ENCODE results near the gene FBXO3.
A peak's percentile ranks its signal among the peaks of the same experiment; 100 is the strongest.
"Not testable (repeated sequence)": the region's sequence is repeated elsewhere in the genome, so short reads cannot be mapped to it uniquely, and the experiment has no call there.

Gene FBXO3, protein sequence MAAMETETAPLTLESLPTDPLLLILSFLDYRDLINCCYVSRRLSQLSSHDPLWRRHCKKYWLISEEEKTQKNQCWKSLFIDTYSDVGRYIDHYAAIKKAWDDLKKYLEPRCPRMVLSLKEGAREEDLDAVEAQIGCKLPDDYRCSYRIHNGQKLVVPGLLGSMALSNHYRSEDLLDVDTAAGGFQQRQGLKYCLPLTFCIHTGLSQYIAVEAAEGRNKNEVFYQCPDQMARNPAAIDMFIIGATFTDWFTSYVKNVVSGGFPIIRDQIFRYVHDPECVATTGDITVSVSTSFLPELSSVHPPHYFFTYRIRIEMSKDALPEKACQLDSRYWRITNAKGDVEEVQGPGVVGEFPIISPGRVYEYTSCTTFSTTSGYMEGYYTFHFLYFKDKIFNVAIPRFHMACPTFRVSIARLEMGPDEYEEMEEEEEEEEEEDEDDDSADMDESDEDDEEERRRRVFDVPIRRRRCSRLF

DNA sequence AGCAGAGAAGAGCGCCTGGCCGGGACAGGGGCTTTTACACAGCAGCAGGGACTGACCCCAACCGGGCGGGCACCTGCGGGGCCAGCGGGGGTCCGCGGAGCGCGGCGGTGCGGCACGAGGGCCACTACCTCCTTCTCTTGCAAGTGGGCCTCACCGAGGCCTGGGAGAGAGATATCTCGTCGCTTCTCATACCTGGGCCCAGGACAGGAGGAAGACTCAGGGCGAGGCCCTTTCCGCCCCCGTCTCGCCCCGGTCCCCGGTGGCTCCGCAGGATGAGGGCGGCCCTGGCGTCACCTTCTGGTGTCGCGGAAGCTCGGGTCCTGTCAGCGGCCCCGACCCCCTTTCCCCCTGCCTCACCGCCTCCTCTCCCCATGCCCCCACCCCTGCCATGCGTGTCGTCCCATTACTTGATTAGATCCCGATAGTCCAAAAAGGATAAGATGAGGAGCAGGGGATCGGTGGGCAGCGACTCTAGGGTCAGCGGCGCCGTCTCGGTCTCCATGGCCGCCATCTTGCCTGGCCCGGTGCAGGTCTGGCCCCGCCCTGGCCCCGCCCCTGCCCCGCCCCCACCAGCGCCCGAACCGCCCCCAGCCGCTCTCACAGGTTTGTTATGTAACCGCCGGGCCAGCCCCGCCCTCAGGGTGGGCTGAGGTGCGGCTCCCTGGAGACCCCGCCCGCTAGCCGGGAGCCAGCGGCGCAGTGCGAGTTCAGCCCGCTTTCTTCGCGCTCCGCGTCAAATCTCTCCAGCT, at the start of gene FBXO3:
FBXO3 (minus strand) TSS at position 534 of the 749 bp plus-strand sequence; CDS start at position 511, 23 bp downstream.
- peaks cover 9% of the 10 kb centered on the region for H3K36me3 ChIP-seq
- DNase-seq = peak; percentile 91
- H3K9me3 ChIP-seq (ENCODE audit: severe bottlenecking) = no peaks in the 10 kb centered on the region
- peak within 1 kb of the TSS; percentile 80 for H3K4me3 ChIP-seq (ENCODE audit: low read depth, low read length)
- peak within 1 kb of the TSS; percentile 63 for H3K27ac ChIP-seq
- TF ChIP-seq, protein P1, sequence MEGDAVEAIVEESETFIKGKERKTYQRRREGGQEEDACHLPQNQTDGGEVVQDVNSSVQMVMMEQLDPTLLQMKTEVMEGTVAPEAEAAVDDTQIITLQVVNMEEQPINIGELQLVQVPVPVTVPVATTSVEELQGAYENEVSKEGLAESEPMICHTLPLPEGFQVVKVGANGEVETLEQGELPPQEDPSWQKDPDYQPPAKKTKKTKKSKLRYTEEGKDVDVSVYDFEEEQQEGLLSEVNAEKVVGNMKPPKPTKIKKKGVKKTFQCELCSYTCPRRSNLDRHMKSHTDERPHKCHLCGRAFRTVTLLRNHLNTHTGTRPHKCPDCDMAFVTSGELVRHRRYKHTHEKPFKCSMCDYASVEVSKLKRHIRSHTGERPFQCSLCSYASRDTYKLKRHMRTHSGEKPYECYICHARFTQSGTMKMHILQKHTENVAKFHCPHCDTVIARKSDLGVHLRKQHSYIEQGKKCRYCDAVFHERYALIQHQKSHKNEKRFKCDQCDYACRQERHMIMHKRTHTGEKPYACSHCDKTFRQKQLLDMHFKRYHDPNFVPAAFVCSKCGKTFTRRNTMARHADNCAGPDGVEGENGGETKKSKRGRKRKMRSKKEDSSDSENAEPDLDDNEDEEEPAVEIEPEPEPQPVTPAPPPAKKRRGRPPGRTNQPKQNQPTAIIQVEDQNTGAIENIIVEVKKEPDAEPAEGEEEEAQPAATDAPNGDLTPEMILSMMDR (IDR thresholded peaks at IDR 0.05; ENCODE audit: low read depth, low read length) = no peak
- H3K27me3 ChIP-seq (ENCODE audit: insufficient read depth, low read depth, severe bottlenecking) = no peaks in the 10 kb centered on the region

DNA sequence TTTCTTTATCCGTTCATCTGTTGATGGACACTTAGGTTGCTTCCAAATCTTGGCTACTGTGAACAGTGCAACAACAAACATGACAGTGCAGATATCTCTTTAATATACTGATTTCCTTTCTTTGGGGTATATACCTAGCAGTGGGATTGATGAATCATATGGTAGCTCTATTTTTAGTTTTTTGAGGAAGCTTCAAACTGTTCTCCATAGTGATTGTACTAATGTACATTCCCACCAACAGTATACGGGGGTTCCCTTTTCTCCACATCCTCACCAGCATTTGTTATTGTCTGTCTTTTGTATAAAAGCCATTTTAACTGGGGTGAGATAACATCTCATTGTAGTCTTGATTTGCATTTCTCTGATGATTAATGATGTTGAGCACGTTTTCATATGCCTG, 48.7 kb upstream of the FBXO3 start:
- not testable (repeated sequence) for H3K27me3 ChIP-seq (ENCODE audit: insufficient read depth, low read depth, severe bottlenecking); H3K9me3 ChIP-seq (ENCODE audit: severe bottlenecking); DNase-seq; H3K27ac ChIP-seq; H3K36me3 ChIP-seq; H3K4me3 ChIP-seq (ENCODE audit: low read depth, low read length)

DNA sequence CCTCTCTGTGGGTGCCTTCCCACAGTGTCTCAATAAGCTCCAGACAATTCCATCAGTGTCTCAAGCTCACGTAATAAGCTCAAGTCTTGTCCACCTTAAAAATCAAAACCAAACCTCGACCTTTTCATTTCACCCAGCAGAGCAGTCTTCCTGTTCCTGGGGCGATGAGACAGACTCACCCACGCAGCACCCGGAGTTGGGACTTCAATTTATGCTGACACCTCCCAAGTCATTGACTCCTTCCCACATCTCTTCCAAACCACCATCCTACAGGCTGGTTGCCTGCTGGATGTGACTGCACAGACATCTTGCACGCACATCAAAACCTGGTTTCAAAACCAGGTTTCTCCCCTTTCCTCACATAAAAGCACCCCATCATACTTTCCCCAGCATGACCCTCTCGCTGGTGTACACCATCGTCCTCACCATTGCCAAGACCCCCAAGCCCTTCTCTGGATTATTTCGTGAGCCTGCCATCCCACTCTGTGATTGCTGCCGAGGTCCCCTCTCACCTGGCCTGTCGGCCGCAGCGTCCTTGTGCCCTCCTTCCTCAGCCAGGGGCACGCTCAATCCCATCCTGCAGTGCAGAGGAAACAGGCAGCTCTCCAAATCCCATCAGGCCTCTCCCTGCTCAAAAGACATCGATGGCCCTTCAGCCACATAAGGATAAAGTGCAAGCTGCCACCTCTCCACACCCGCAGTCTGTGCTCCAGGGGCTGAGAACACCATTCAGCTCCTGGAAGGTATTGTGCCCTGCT, 45.1 kb upstream of the FBXO3 start:
- H3K27me3 ChIP-seq (ENCODE audit: insufficient read depth, low read depth, severe bottlenecking) = peaks cover 2% of the 10 kb centered on the region
- TF ChIP-seq, protein P1 (IDR thresholded peaks at IDR 0.05; ENCODE audit: low read depth, low read length) = no peak
- no peak for DNase-seq
- H3K4me3 ChIP-seq (ENCODE audit: low read depth, low read length) = no peak overlapping the region
- no peaks in the 10 kb centered on the region for H3K36me3 ChIP-seq
- H3K9me3 ChIP-seq (ENCODE audit: severe bottlenecking) = no peaks in the 10 kb centered on the region
- H3K27ac ChIP-seq = no peak overlapping the region

DNA sequence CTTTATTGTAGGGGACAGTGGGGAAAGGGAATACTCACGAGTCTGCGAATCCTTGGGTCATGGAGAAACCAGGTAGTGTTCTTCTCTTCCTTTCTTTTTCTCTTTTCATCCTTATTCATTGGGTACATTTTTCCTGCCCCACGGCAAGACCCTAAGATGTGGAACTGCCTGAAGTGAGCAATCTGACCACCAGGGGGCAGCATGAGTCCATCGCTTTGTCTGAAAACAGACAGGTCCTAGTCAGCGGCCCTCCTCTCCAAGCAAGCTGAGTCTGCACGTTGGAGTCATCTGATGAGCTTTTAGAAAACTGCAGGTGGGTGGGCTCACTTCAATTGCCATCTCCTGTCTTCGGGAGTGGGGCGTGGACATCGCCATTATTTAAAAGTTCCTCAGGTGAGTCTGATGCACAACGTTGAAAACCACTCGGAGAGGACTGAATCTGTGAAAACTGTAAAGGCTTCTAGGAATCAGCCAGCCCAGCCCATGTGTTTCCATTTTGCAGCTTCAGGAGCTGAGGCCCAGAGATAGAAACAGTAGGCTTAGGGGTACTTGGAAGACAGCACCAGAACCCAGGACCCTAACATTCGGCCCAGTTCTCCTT, 34.0 kb upstream of the FBXO3 start:
- peak; percentile 91 for DNase-seq
- H3K27me3 ChIP-seq (ENCODE audit: insufficient read depth, low read depth, severe bottlenecking) = no peaks in the 10 kb centered on the region
- no peaks in the 10 kb centered on the region for H3K9me3 ChIP-seq (ENCODE audit: severe bottlenecking)
- no peaks in the 10 kb centered on the region for H3K36me3 ChIP-seq
- no peak overlapping the region for H3K27ac ChIP-seq
- TF ChIP-seq, protein P1 (IDR thresholded peaks at IDR 0.05; ENCODE audit: low read depth, low read length) = peak; percentile 87
- H3K4me3 ChIP-seq (ENCODE audit: low read depth, low read length) = no peak overlapping the region

DNA sequence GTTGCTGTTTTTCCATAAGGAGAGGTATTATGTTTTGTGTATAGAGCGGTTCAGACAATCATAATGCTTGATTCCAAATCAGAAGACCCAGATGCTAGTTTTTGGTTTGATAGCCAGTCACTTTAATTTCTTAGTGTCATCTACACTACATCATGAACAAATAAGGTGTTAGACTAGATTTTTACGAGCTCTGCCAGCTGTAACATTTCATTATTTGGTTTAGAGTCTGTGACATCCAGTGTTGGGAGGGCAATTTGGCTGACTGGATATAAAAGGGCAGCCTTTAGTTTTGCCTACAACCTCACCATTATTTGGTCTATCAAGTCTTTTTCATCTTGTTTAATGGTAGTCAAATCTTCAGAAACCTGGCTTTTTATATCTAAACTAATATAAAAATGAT, 30.2 kb upstream of the FBXO3 start:
- Histone ChIP-seq H3K9me3 (ENCODE audit: severe bottlenecking) (no peaks in the 10 kb centered on the region), H3K27ac (no peak overlapping the region), H3K36me3 (no peaks in the 10 kb centered on the region), H3K4me3 (ENCODE audit: low read depth, low read length) (no peak overlapping the region), H3K27me3 (ENCODE audit: insufficient read depth, low read depth, severe bottlenecking) (no peaks in the 10 kb centered on the region)
- no peak for DNase-seq
- TF ChIP-seq, protein P1 (IDR thresholded peaks at IDR 0.05; ENCODE audit: low read depth, low read length) = no peak
